Measurements from ENCODE around the gene PTH2. TPM values are rescaled to one million over a fixed set of nuclear protein-coding genes. Genes with fewer than 3 reads are reported as not detected.

Gene PTH2
- total RNA-seq, 3 donors from 2014 or later, result not detected

GRCh38 chr19:49403404-49404187 lies 19.6 kb downstream of the PTH2 start:
- no peak for TF ChIP-seq CTCF (IDR thresholded peaks at IDR 0.05)
- Histone ChIP-seq H3K9me3 (no peaks in the 10 kb centered on the region), H3K4me1 (ENCODE audit: low read depth) (no peaks in the 10 kb centered on the region), H3K36me3 (ENCODE audit: low read depth) (no peaks in the 10 kb centered on the region), H3K4me3 (no peak overlapping the region)
- ATAC-seq (no peak), DNase-seq (no peak)
- intact Hi-C loops (cut with DNase I, micrococcal nuclease), result no loop called here

DNA sequence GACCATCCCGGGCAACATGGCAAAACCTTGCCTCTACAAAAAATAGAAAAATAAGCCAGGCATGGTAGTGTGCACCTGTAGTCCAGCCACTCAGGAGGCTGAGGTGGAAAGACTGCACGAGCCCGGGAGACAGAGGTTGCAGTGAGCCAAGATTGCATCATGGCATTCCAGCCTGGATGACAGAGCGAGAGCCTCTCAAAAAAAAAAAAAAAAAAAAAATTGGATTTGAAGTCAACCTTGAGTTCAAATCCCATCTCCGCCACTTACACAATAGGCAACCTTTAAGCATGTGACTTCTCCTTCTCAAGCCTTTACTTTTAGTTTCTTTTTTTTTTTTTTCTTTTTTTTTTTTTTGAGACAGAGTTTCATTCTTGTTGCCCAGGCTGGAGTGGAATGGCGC lies 23.2 kb downstream of the PTH2 start:
- Histone ChIP-seq H3K36me3 (ENCODE audit: low read depth) (no peaks in the 10 kb centered on the region), H3K4me1 (ENCODE audit: low read depth) (no peaks in the 10 kb centered on the region), H3K4me3 (no peak overlapping the region), H3K9me3 (no peaks in the 10 kb centered on the region)
- DNase-seq, result no peak
- no peak for ATAC-seq
- intact Hi-C loops (cut with DNase I, micrococcal nuclease), result no loop called here
- TF ChIP-seq CTCF (IDR thresholded peaks at IDR 0.05), result no peak

GRCh38 chr19:49398931-49399330 lies 24.3 kb downstream of the PTH2 start:
- no peak for TF ChIP-seq CTCF (IDR thresholded peaks at IDR 0.05)

GRCh38 chr19:49398001-49398615 lies 25.1 kb downstream of the PTH2 start:
- no peaks in the 10 kb centered on the region for H3K4me1 ChIP-seq (ENCODE audit: low read depth)
- no peak for TF ChIP-seq CTCF (IDR thresholded peaks at IDR 0.05)
- ATAC-seq (no peak), DNase-seq (peak in 1 of 3 donors; percentile 4)
- no peaks in the 10 kb centered on the region for H3K9me3 ChIP-seq
- no peak overlapping the region for H3K4me3 ChIP-seq
- no peaks in the 10 kb centered on the region for H3K36me3 ChIP-seq (ENCODE audit: low read depth)
- intact Hi-C loops (cut with DNase I, micrococcal nuclease), result loop anchor here in 1 of 2 donors (5.0 kb wide), 1 partner anchor 34 kb away; no protein-coding TSS in a partner anchor

More at GRCh38 chr19:49398931-49399330, 24.3 kb downstream of the PTH2 start:
- Histone ChIP-seq H3K9me3 (no peaks in the 10 kb centered on the region), H3K4me3 (no peak overlapping the region), H3K4me1 (ENCODE audit: low read depth) (no peaks in the 10 kb centered on the region), H3K36me3 (ENCODE audit: low read depth) (no peaks in the 10 kb centered on the region)
- intact Hi-C loops (cut with DNase I, micrococcal nuclease), result loop anchor here in 1 of 2 donors (5.0 kb wide), 1 partner anchor 33 kb away; no protein-coding TSS in a partner anchor
- ATAC-seq (no peak), DNase-seq (peak in 1 of 3 donors; percentile 22)

- intact Hi-C loops (cut with DNase I, micrococcal nuclease), result loop anchor here in 1 of 2 donors (5.0 kb wide), 1 partner anchor 35 kb away; no protein-coding TSS in a partner anchor
- DNase-seq, result no peak
Measured at GRCh38 chr19:49396738-49397505, 26.3 kb downstream of the PTH2 start.

More at GRCh38 chr19:49396738-49397505, 26.3 kb downstream of the PTH2 start:
- H3K36me3 ChIP-seq (ENCODE audit: low read depth), result no peaks in the 10 kb centered on the region
- no peak for TF ChIP-seq CTCF (IDR thresholded peaks at IDR 0.05)
- no peak for ATAC-seq
- no peak overlapping the region for H3K4me3 ChIP-seq
- H3K9me3 ChIP-seq, result no peaks in the 10 kb centered on the region
- no peaks in the 10 kb centered on the region for H3K4me1 ChIP-seq (ENCODE audit: low read depth)
